ENCODE results near the gene KCNIP1. TPM values are rescaled to one million over a fixed set of nuclear protein-coding genes. Genes with fewer than 3 reads are reported as not detected.

Gene KCNIP1
- polyA plus RNA-seq, 1 donor from 2014 or later = 13.8 TPM

GRCh38 chr5:170545313-170545712, 41.5 kb downstream of the KCNIP1 start:
- no peaks in the 10 kb centered on the region for H3K9me3 ChIP-seq (ENCODE audit: low read length)
- H3K79me2 ChIP-seq (replicated peaks; ENCODE audit: insufficient read depth, low read length) = no peaks in the 10 kb centered on the region
- H3F3A ChIP-seq (ENCODE audit: insufficient read depth, low read length, poor library complexity, severe bottlenecking) = no peaks in the 10 kb centered on the region
- H3K27ac ChIP-seq (ENCODE audit: low read length) = no peak overlapping the region
- no peak overlapping the region for H2AFZ ChIP-seq (ENCODE audit: low read depth, low read length)
- H4K20me1 ChIP-seq (ENCODE audit: insufficient read depth) = no peaks in the 10 kb centered on the region
- H3K4me3 ChIP-seq (ENCODE audit: low read length) = no peak overlapping the region
- no peak overlapping the region for H3K4me2 ChIP-seq (ENCODE audit: low read length)
- H3K9me2 ChIP-seq (ENCODE audit: insufficient read depth, low read length) = no peaks in the 10 kb centered on the region
- H3K27me3 ChIP-seq (ENCODE audit: insufficient read depth, low read depth, low read length) = no peaks in the 10 kb centered on the region
- H3K9ac ChIP-seq (ENCODE audit: low read length) = no peak overlapping the region
- no peaks in the 10 kb centered on the region for H3K36me3 ChIP-seq (ENCODE audit: insufficient read depth, low read length)
- TF ChIP-seq RAD21 (conservative IDR thresholded peaks at IDR 0.05) (no peak), TAF1 (IDR thresholded peaks at IDR 0.05; ENCODE audit: low read depth) (no peak), POLR2AphosphoS5 (IDR thresholded peaks at IDR 0.05) (no peak), MXI1 (conservative IDR thresholded peaks at IDR 0.05; ENCODE audit: poor library complexity, severe bottlenecking) (no peak), CTCF (IDR thresholded peaks at IDR 0.05; ENCODE audit: poor library complexity, severe bottlenecking) (no peak), EP300 (conservative IDR thresholded peaks at IDR 0.05; ENCODE audit: poor library complexity, severe bottlenecking) (no peak), REST (IDR thresholded peaks at IDR 0.05; ENCODE audit: borderline replicate concordance) (no peak), SMC3 (conservative IDR thresholded peaks at IDR 0.05; ENCODE audit: poor library complexity) (no peak), EZH2 (IDR thresholded peaks at IDR 0.05; ENCODE audit: borderline replicate concordance, insufficient read depth, low read length, poor library complexity, severe bottlenecking) (no peak)

- H3K36me3 ChIP-seq (ENCODE audit: insufficient read depth, low read length) = no peaks in the 10 kb centered on the region
- no peak overlapping the region for H3K27ac ChIP-seq (ENCODE audit: low read length)
- TF ChIP-seq POLR2AphosphoS5 (IDR thresholded peaks at IDR 0.05) (no peak), MXI1 (conservative IDR thresholded peaks at IDR 0.05; ENCODE audit: poor library complexity, severe bottlenecking) (no peak), SMC3 (conservative IDR thresholded peaks at IDR 0.05; ENCODE audit: poor library complexity) (no peak), TAF1 (IDR thresholded peaks at IDR 0.05; ENCODE audit: low read depth) (no peak), CTCF (IDR thresholded peaks at IDR 0.05; ENCODE audit: poor library complexity, severe bottlenecking) (no peak), RAD21 (conservative IDR thresholded peaks at IDR 0.05) (no peak), EZH2 (IDR thresholded peaks at IDR 0.05; ENCODE audit: borderline replicate concordance, insufficient read depth, low read length, poor library complexity, severe bottlenecking) (no peak)
- H3K9ac ChIP-seq (ENCODE audit: low read length) = no peak overlapping the region
- no peaks in the 10 kb centered on the region for H3K9me3 ChIP-seq (ENCODE audit: low read length)
- H4K20me1 ChIP-seq (ENCODE audit: insufficient read depth) = no peaks in the 10 kb centered on the region
- H3K9me2 ChIP-seq (ENCODE audit: insufficient read depth, low read length) = no peaks in the 10 kb centered on the region
- no peaks in the 10 kb centered on the region for H3K27me3 ChIP-seq (ENCODE audit: insufficient read depth, low read depth, low read length)
- H3F3A ChIP-seq (ENCODE audit: insufficient read depth, low read length, poor library complexity, severe bottlenecking) = no peaks in the 10 kb centered on the region
- H3K4me3 ChIP-seq (ENCODE audit: low read length) = no peak overlapping the region
- no peak overlapping the region for H3K4me2 ChIP-seq (ENCODE audit: low read length)
- no peaks in the 10 kb centered on the region for H3K79me2 ChIP-seq (replicated peaks; ENCODE audit: insufficient read depth, low read length)
- no peak overlapping the region for H2AFZ ChIP-seq (ENCODE audit: low read depth, low read length)
These were observed 42.0 kb downstream of the KCNIP1 start for GRCh38 chr5:170545811-170546210.
